Esophagus squamous epithelium (tissue), 5 donors: ENCODE data around the gene PTP4A2. TPM values are rescaled to one million over a fixed set of nuclear protein-coding genes. Genes with fewer than 3 reads are reported as not detected.

Experiments used
- DNase-seq: peaks from one replicate; lab custom pipeline; 2025; lab: John Stamatoyannopoulos, UW
- H3K27ac ChIP-seq, 4 donors: fragments of 200-600 bp; sonication (generic); one replicate each; pipeline ENCODE4 v1.5.1; 2016 to 2019; ENCODE audit warnings: mild to moderate bottlenecking in 1 of 4
- H3K27me3 ChIP-seq, 4 donors: fragments of 200-600 bp; sonication (generic); 1 replicate in 3 of 4; 2 replicates in 1 of 4; pipeline versions ENCODE4 v1.5.1 to v1.6.0; 2017 to 2021; ENCODE audit warnings: antibody characterized with exemption in 1 of 4
- H3K36me3 ChIP-seq, 3 donors: fragments of 200-600 bp; sonication (generic); one replicate each; pipeline ENCODE4 v1.5.1; 2016 to 2019
- H3K4me1 ChIP-seq, 3 donors: fragments of 200-600 bp; sonication (generic); one replicate each; pipeline ENCODE4 v1.5.1; 2017 to 2019
- H3K4me3 ChIP-seq, 4 donors: fragments of 200-600 bp; sonication (generic); 1 replicate in 3 of 4; 2 replicates in 1 of 4; pipeline ENCODE4 v1.5.1; 2016 to 2019; ENCODE audit warnings: mild to moderate bottlenecking in 2 of 4, moderate library complexity in 1 of 4
- H3K9me3 ChIP-seq, 3 donors: fragments of 200-600 bp; sonication (generic); one replicate each; pipeline ENCODE4 v1.5.1; 2016 to 2019
- CTCF ChIP-seq, 6 experiments: fragments of 450-650 bp in 4 of 6; fragments of 200-600 bp in 2 of 6; sonication (generic) in 2 of 6; IDR thresholded peaks; one replicate each; pipeline ENCODE4 v1.5.1; 2016 to 2019; ENCODE audit warnings: antibody characterized with exemption in 6 of 6, mild to moderate bottlenecking in 4 of 6, moderate library complexity in 4 of 6
- POLR2A ChIP-seq, 4 donors: fragments of 450-650 bp; IDR thresholded peaks; one replicate each; pipeline ENCODE4 v1.6.1; 2017; ENCODE audit warnings: antibody characterized with exemption in 4 of 4, mild to moderate bottlenecking in 4 of 4, moderate library complexity in 3 of 4
- WGBS, 2 donors: methylation state at CpG; one replicate each; pipeline ENCODE4 v1.1.5; 2018; 5-methylcytosine and 5-hydroxymethylcytosine counted together
- intact Hi-C: fragments of 100-400 bp; cut with DNase I; formaldehyde crosslinking; loops from one replicate; pipeline ENCODE4 v1.15.0; 2022
- total RNA-seq, 4 donors: library from RNA; depleted of rRNA; stranded (reverse); fragments of >200 nt; gene quantifications; one replicate each; pipeline ENCODE4 v1.1.0, GENCODE V29; 2016
- donor health status: DM: yes; HTN: yes; CAD: no.

PTP4A2 gene
- total RNA-seq: 100 to 1,000 TPM in 3 of 4 donors, 10 to 100 TPM in 1; 71.4 to 122 (median 108) TPM

- WGBS, 2 donors: 0 to 4% methylated on average over 5 to 9 of the region's 82 CpGs
- no peaks in the 10 kb centered on the region for H3K9me3 ChIP-seq
- peaks cover 13 to 74% (median 54%) of the 10 kb centered on the region in 3 donors for H3K4me1 ChIP-seq
- no peaks in the 10 kb centered on the region for H3K27me3 ChIP-seq
- no peaks in the 10 kb centered on the region for H3K36me3 ChIP-seq
- peak within 1 kb of the TSS; percentile 72 to 97 (median 82) for H3K4me3 ChIP-seq
- H3K27ac ChIP-seq: peak within 1 kb of the TSS; percentile 96 to 99 (median 98)
- intact Hi-C loops: no loop called here
- DNase-seq: peak; percentile 62
- peak in 3 of 4 donors; percentile 93 to 99 (median 96) for TF ChIP-seq POLR2A (IDR thresholded peaks at IDR 0.05)
- peak in 4 of 6 experiments; percentile 76 to 88 (median 82) for TF ChIP-seq CTCF (IDR thresholded peaks at IDR 0.05)
Observed at GRCh38 chr1:31938184-31938975, at the start of gene PTP4A2. Gene PTP4A2, minus strand, starts transcription at chr1:31938368. Its CDS starts 19,303 bp downstream, at chr1:31919065.

GRCh38 chr1:31987135-31987619 lies 49.0 kb upstream of the PTP4A2 start:
- intact Hi-C loops: no loop called here
- no peak for TF ChIP-seq POLR2A (IDR thresholded peaks at IDR 0.05)
- TF ChIP-seq CTCF (IDR thresholded peaks at IDR 0.05): no peak
- H3K36me3 ChIP-seq: no peaks in the 10 kb centered on the region

GRCh38 chr1:31985430-31985829 lies 47.3 kb upstream of the PTP4A2 start:
- no peak for DNase-seq
- TF ChIP-seq CTCF (IDR thresholded peaks at IDR 0.05) (no peak), POLR2A (IDR thresholded peaks at IDR 0.05) (no peak)
- no peaks in the 10 kb centered on the region for H3K27me3 ChIP-seq
- no peaks in the 10 kb centered on the region for H3K9me3 ChIP-seq
- H3K27ac ChIP-seq: peak overlapping the region in 3 of 4 donors; percentile 38 to 69 (median 39)
- no peak overlapping the region for H3K4me3 ChIP-seq
- peaks cover 8 to 27% (median 13%) of the 10 kb centered on the region in 3 donors for H3K4me1 ChIP-seq
- intact Hi-C loops: no loop called here
- 15 to 19% methylated on average over 4 of the region's 4 CpGs for WGBS, 2 donors
- no peaks in the 10 kb centered on the region for H3K36me3 ChIP-seq

More at GRCh38 chr1:31987135-31987619, 49.0 kb upstream of the PTP4A2 start:
- Histone ChIP-seq H3K9me3 (no peaks in the 10 kb centered on the region), H3K4me3 (no peak overlapping the region), H3K4me1 (peaks cover 8 to 21% (median 8%) of the 10 kb centered on the region in 3 donors), H3K27ac (no peak overlapping the region), H3K27me3 (no peaks in the 10 kb centered on the region)
- no peak for DNase-seq
- WGBS, 2 donors: 60 to 71% methylated on average over 2 to 7 of the region's 9 CpGs

GRCh38 chr1:31984419-31985347 lies 46.5 kb upstream of the PTP4A2 start:
- no peaks in the 10 kb centered on the region for H3K36me3 ChIP-seq
- H3K9me3 ChIP-seq: no peaks in the 10 kb centered on the region
- H3K4me3 ChIP-seq: no peak overlapping the region
- no peak for DNase-seq
- H3K27ac ChIP-seq: peak overlapping the region in 3 of 4 donors; percentile 38 to 69 (median 39)
- TF ChIP-seq POLR2A (IDR thresholded peaks at IDR 0.05) (no peak), CTCF (IDR thresholded peaks at IDR 0.05) (no peak)
- intact Hi-C loops: no loop called here
- no peaks in the 10 kb centered on the region for H3K27me3 ChIP-seq
- 65 to 79% methylated on average over 6 of the region's 6 CpGs for WGBS, 2 donors
- peaks cover 8 to 27% (median 13%) of the 10 kb centered on the region in 3 donors for H3K4me1 ChIP-seq
